Measurements from ENCODE around the gene TTN.

DNA sequence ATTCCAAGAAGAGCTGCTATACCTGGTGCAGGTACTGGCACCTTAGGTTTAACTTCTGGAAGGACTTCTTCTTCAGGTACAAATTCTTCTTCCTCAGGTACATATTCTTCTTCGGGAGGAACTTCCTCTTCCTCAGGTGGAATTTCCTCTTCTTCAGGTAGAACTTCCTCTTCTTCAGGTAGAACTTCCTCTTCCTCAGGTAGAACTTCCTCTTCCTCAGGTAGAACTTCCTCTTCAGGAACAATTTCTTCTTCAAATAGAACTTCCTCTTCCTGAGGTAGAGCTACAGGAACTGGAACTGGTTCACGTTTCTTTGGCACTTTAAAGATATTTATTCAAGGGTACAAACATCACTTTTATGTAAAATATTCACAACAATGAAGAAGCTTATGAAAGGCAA is 129.6 kb downstream of the TTN start:
- TF ChIP-seq, protein P1, sequence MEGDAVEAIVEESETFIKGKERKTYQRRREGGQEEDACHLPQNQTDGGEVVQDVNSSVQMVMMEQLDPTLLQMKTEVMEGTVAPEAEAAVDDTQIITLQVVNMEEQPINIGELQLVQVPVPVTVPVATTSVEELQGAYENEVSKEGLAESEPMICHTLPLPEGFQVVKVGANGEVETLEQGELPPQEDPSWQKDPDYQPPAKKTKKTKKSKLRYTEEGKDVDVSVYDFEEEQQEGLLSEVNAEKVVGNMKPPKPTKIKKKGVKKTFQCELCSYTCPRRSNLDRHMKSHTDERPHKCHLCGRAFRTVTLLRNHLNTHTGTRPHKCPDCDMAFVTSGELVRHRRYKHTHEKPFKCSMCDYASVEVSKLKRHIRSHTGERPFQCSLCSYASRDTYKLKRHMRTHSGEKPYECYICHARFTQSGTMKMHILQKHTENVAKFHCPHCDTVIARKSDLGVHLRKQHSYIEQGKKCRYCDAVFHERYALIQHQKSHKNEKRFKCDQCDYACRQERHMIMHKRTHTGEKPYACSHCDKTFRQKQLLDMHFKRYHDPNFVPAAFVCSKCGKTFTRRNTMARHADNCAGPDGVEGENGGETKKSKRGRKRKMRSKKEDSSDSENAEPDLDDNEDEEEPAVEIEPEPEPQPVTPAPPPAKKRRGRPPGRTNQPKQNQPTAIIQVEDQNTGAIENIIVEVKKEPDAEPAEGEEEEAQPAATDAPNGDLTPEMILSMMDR (IDR thresholded peaks at IDR 0.05) = no peak
- no peak for TF ChIP-seq POLR2A (IDR thresholded peaks at IDR 0.05)

Data from testis (tissue), 2 donors.